ENCODE results near the gene GMDS.
A peak's percentile ranks its signal among the peaks of the same experiment; 100 is the strongest.

GMDS gene

GRCh38 chr6:2132416-2132815 lies 113.0 kb downstream of the GMDS start:
- FAIRE-seq: no peak

- no peak for FAIRE-seq
Measured at GRCh38 chr6:2129182-2129621, 116.2 kb downstream of the GMDS start.

- no peak for FAIRE-seq
Measured at GRCh38 chr6:2127484-2127911, 117.9 kb downstream of the GMDS start.

- no peak for FAIRE-seq
Measured at GRCh38 chr6:2126351-2126750, 119.1 kb downstream of the GMDS start.

- no peak for FAIRE-seq
Measured at GRCh38 chr6:2125158-2125557, 120.2 kb downstream of the GMDS start.

- FAIRE-seq: no peak
Measured at GRCh38 chr6:2124260-2124709, 121.1 kb downstream of the GMDS start.

- no peak for FAIRE-seq
Measured at GRCh38 chr6:2120912-2121311, 124.5 kb downstream of the GMDS start.

GRCh38 chr6:2119275-2119674 lies 126.1 kb downstream of the GMDS start:
- FAIRE-seq: no peak

GRCh38 chr6:2118136-2118535 lies 127.3 kb downstream of the GMDS start:
- no peak for FAIRE-seq

- FAIRE-seq: no peak
Measured at GRCh38 chr6:2117447-2117846, 128.0 kb downstream of the GMDS start.

- no peak for FAIRE-seq
Measured at GRCh38 chr6:2116496-2116895, 128.9 kb downstream of the GMDS start.

GRCh38 chr6:2114100-2114499 lies 131.3 kb downstream of the GMDS start:
- FAIRE-seq: no peak

- no peak for FAIRE-seq
Measured at GRCh38 chr6:2111162-2111677, 134.2 kb downstream of the GMDS start.

- FAIRE-seq: no peak
Measured at GRCh38 chr6:2110504-2110903, 134.9 kb downstream of the GMDS start.

GRCh38 chr6:2109796-2110195 lies 135.6 kb downstream of the GMDS start:
- FAIRE-seq: no peak

- FAIRE-seq: no peak
Measured at GRCh38 chr6:2108700-2109306, 136.6 kb downstream of the GMDS start.

GRCh38 chr6:2104524-2104880 lies 140.9 kb downstream of the GMDS start:
- peak; percentile 49 for FAIRE-seq

- FAIRE-seq: no peak
Measured at GRCh38 chr6:2103765-2104523, 141.5 kb downstream of the GMDS start.

GRCh38 chr6:2102966-2103365 lies 142.4 kb downstream of the GMDS start:
- FAIRE-seq: no peak

- FAIRE-seq: no peak
Measured at GRCh38 chr6:2102316-2102883, 143.0 kb downstream of the GMDS start.

GRCh38 chr6:2101213-2101612 lies 144.2 kb downstream of the GMDS start:
- no peak for FAIRE-seq

GRCh38 chr6:2099870-2100269 lies 145.5 kb downstream of the GMDS start:
- FAIRE-seq: no peak

- FAIRE-seq: no peak
Measured at GRCh38 chr6:2097464-2097863, 147.9 kb downstream of the GMDS start.

- no peak for FAIRE-seq
Measured at GRCh38 chr6:2094642-2095041, 150.8 kb downstream of the GMDS start.

All from colon (tissue), 2 donors.